H1 (cell line): Measurements from ENCODE around the gene CRP. TPM values are rescaled to one million over a fixed set of nuclear protein-coding genes. Genes with fewer than 3 reads are reported as not detected.

Source experiments
- CTCF ChIA-PET: fragments of 300-600 bp; sonication (Branson Sonifier 250); formaldehyde crosslinking; loops from one replicate; lab custom pipeline; 2021; ENCODE audit not compliant: partially characterized antibody; lab: Charles Lee
- POLR2A ChIA-PET: fragments of 300-600 bp; sonication (Branson Sonifier 250); formaldehyde crosslinking; loops from one replicate; lab custom pipeline; 2021; ENCODE audit warnings: inconsistent platforms; ENCODE audit not compliant: partially characterized antibody; lab: Charles Lee
- DNase-seq, 2 experiments: peaks; one replicate each; pipeline versions ENCODE4 v3.0.0 to v3.0.0-alpha.2; 2010 to 2022; ENCODE audit warnings: low spot score in 2 of 2, low read depth in 1 of 2, mixed read lengths in 1 of 2
- FAIRE-seq: peaks from 2 replicates; lab custom pipeline; 2011; peaks lifted over from hg19 to GRCh38; lab: Jason Lieb, UNC
- H2AFZ ChIP-seq: 2 replicates; pipeline ENCODE4 v1.8.1; 2012; ENCODE audit warnings: low read length, inconsistent platforms
- H2AK5ac ChIP-seq: 2 replicates; pipeline ENCODE4 v1.6.1; 2013; ENCODE audit warnings: low read depth, low read length
- H2BK120ac ChIP-seq: replicated peaks from 2 replicates; pipeline ENCODE3; 2013; ENCODE audit warnings: low read depth, low read length, inconsistent platforms
- H2BK12ac ChIP-seq: 2 replicates; pipeline ENCODE4 v1.6.1; 2013; ENCODE audit warnings: low read depth, low read length
- H2BK15ac ChIP-seq: 2 replicates; pipeline ENCODE4 v1.6.1; 2013; ENCODE audit warnings: low read length
- H2BK20ac ChIP-seq: 2 replicates; pipeline ENCODE4 v1.6.1; 2013; ENCODE audit warnings: low read length
- H2BK5ac ChIP-seq: 2 replicates; pipeline ENCODE4 v1.6.1; 2013; ENCODE audit warnings: low read depth, low read length
- H3K14ac ChIP-seq: 2 replicates; pipeline ENCODE4 v1.6.1; 2013; ENCODE audit warnings: inconsistent platforms; ENCODE audit not compliant: insufficient read length
- H3K18ac ChIP-seq: 2 replicates; pipeline ENCODE4 v1.6.1; 2013; ENCODE audit warnings: low read length; ENCODE audit errors: extremely low read depth
- H3K23ac ChIP-seq: 2 replicates; pipeline ENCODE4 v1.6.1; 2013; ENCODE audit warnings: inconsistent platforms; ENCODE audit not compliant: insufficient read length
- H3K23me2 ChIP-seq: 2 replicates; pipeline ENCODE4 v1.6.1; 2013; ENCODE audit warnings: low read depth, low read length
- H3K27ac ChIP-seq: 2 replicates; pipeline ENCODE4 v1.6.1; 2011; ENCODE audit warnings: low read depth, low read length, inconsistent platforms
- H3K27me3 ChIP-seq, 4 experiments: replicated peaks in 1 of 4; 1 replicate in 1 of 4; 2 replicates in 3 of 4; pipeline versions ENCODE4 v1.6.1 to v1.8.1; 2011 to 2013; ENCODE audit warnings: low read length in 3 of 4, mild to moderate bottlenecking in 3 of 4, inconsistent platforms in 2 of 4, mixed read lengths in 2 of 4, moderate library complexity in 1 of 4; ENCODE audit not compliant: control insufficient read depth in 3 of 4, insufficient read depth in 3 of 4; ENCODE audit errors: extremely low read depth in 1 of 4
- H3K36me3 ChIP-seq, 4 experiments: 2 replicates each; pipeline versions ENCODE4 v1.6.1 to v1.8.1; 2011 to 2013; ENCODE audit warnings: mild to moderate bottlenecking in 4 of 4, low read length in 3 of 4, moderate library complexity in 2 of 4, control low read depth in 1 of 4, inconsistent platforms in 1 of 4; ENCODE audit not compliant: insufficient read depth in 4 of 4, control insufficient read depth in 2 of 4
- H3K4ac ChIP-seq: replicated peaks from 2 replicates; pipeline ENCODE3; 2013; ENCODE audit warnings: low read length, low read depth, mixed read lengths, inconsistent platforms; ENCODE audit not compliant: insufficient read length
- H3K4me1 ChIP-seq, 4 experiments: replicated peaks in 1 of 4; 1 replicate in 1 of 4; 2 replicates in 3 of 4; pipeline versions ENCODE4 v1.6.1 to v1.8.1; 2011 to 2013; ENCODE audit warnings: low read length in 3 of 4, inconsistent platforms in 2 of 4, mixed read lengths in 1 of 4; ENCODE audit not compliant: insufficient read depth in 4 of 4, control insufficient read depth in 3 of 4
- H3K4me2 ChIP-seq, 2 experiments: 2 replicates each; pipeline versions ENCODE4 v1.6.1 to v1.8.1; 2011 to 2013; ENCODE audit warnings: low read depth in 2 of 2, low read length in 2 of 2, control low read depth in 1 of 2, inconsistent platforms in 1 of 2, mild to moderate bottlenecking in 1 of 2; ENCODE audit not compliant: insufficient read depth in 1 of 2
- H3K4me3 ChIP-seq, 4 experiments: fragments of 200-600, 300-600 bp in 1 of 4; sonication (generic), shearing (Covaris generic), sonication (Bioruptor Twin) in 1 of 4; 2 replicates each; pipeline versions ENCODE4 v1.5.1 to v1.8.1; 2011 to 2016; ENCODE audit warnings: low read length in 4 of 4, low read depth in 3 of 4, control low read depth in 2 of 4, inconsistent platforms in 2 of 4, mild to moderate bottlenecking in 2 of 4, mixed read lengths in 1 of 4, moderate library complexity in 1 of 4; ENCODE audit not compliant: insufficient read depth in 2 of 4; ENCODE audit errors: extremely low read depth in 1 of 4
- H3K56ac ChIP-seq: replicated peaks from 2 replicates; pipeline ENCODE3; 2013; ENCODE audit warnings: low read depth, mild to moderate bottlenecking, mixed read lengths, low read length, inconsistent platforms; ENCODE audit not compliant: insufficient read length
- H3K79me1 ChIP-seq: 2 replicates; pipeline ENCODE4 v1.6.1; 2013; ENCODE audit warnings: low read depth, low read length, control low read depth
- H3K79me2 ChIP-seq, 2 experiments: 2 replicates each; pipeline versions ENCODE4 v1.6.1 to v1.8.1; 2012 to 2013; ENCODE audit warnings: low read length in 2 of 2, mild to moderate bottlenecking in 2 of 2, inconsistent platforms in 1 of 2; ENCODE audit not compliant: insufficient read depth in 2 of 2, control insufficient read depth in 1 of 2
- H3K9ac ChIP-seq, 4 experiments: replicated peaks in 1 of 4; 1 replicate in 1 of 4; 2 replicates in 3 of 4; pipeline versions ENCODE4 v1.6.1 to v1.8.1; 2011 to 2013; ENCODE audit warnings: low read depth in 3 of 4, low read length in 3 of 4, control low read depth in 2 of 4, mild to moderate bottlenecking in 2 of 4, moderate library complexity in 2 of 4, inconsistent platforms in 1 of 4; ENCODE audit errors: extremely low read depth in 1 of 4
- H3K9me3 ChIP-seq, 2 experiments: 2 replicates each; pipeline versions ENCODE4 v1.6.1 to v1.8.1; 2012 to 2013; ENCODE audit warnings: mild to moderate bottlenecking in 2 of 2, moderate library complexity in 2 of 2, control low read depth in 1 of 2, inconsistent platforms in 1 of 2, low read depth in 1 of 2, low read length in 1 of 2, mixed read lengths in 1 of 2; ENCODE audit not compliant: insufficient read depth in 2 of 2
- H4K20me1 ChIP-seq, 2 experiments: replicated peaks in 1 of 2; 2 replicates each; pipeline versions ENCODE3 to v1.8.1; 2011 to 2013; ENCODE audit warnings: inconsistent platforms in 2 of 2, low read length in 2 of 2, mild to moderate bottlenecking in 1 of 2; ENCODE audit not compliant: insufficient read depth in 2 of 2, control insufficient read depth in 1 of 2
- H4K5ac ChIP-seq: 2 replicates; pipeline ENCODE4 v1.6.1; 2013; ENCODE audit warnings: low read length, low read depth, mixed read lengths, inconsistent platforms; ENCODE audit not compliant: insufficient read length
- H4K8ac ChIP-seq: 2 replicates; pipeline ENCODE4 v1.8.0; 2013; ENCODE audit warnings: mild to moderate bottlenecking, moderate library complexity, low read length, inconsistent platforms; ENCODE audit not compliant: insufficient read depth; ENCODE audit errors: extremely low read depth
- H4K91ac ChIP-seq: replicated peaks from 2 replicates; pipeline ENCODE3; 2013; ENCODE audit warnings: low read length, mixed read lengths, inconsistent platforms; ENCODE audit not compliant: insufficient read length
- BACH1 ChIP-seq: IDR thresholded peaks from 2 replicates; pipeline ENCODE4 v1.6.1; 2012; ENCODE audit warnings: low read length, improper control_type of control experiment
- CHD1 ChIP-seq: IDR thresholded peaks from 2 replicates; pipeline ENCODE4 v1.6.1; 2012; ENCODE audit warnings: low read depth, low read length, improper control_type of control experiment
- CREB1 ChIP-seq: IDR thresholded peaks from 2 replicates; pipeline ENCODE4 v1.6.1; 2012; ENCODE audit warnings: inconsistent platforms
- GABPA ChIP-seq: IDR thresholded peaks from 2 replicates; pipeline ENCODE4 v1.6.1; 2011; ENCODE audit warnings: mild to moderate bottlenecking, low read length, moderate library complexity, borderline replicate concordance; ENCODE audit not compliant: insufficient read depth
- POLR2AphosphoS5 ChIP-seq: IDR thresholded peaks from 2 replicates; pipeline ENCODE4 v1.6.1; 2011; ENCODE audit warnings: low read depth, low read length
- RAD21 ChIP-seq, 2 experiments: IDR thresholded peaks in 1 of 2; conservative IDR thresholded peaks in 1 of 2; 2 replicates each; pipeline ENCODE4 v1.6.1; 2011; ENCODE audit warnings: low read depth in 2 of 2, low read length in 2 of 2, improper control_type of control experiment in 1 of 2, inconsistent platforms in 1 of 2, mild to moderate bottlenecking in 1 of 2, moderate library complexity in 1 of 2
- SAP30 ChIP-seq: fragments of 300-600 bp; sonication (generic); IDR thresholded peaks from 2 replicates; pipeline ENCODE4 v1.7.1; 2012; ENCODE audit warnings: low read length, moderate library complexity, mild to moderate bottlenecking, inconsistent platforms; ENCODE audit not compliant: insufficient read depth, insufficient replicate concordance
- SP1 ChIP-seq: IDR thresholded peaks from 2 replicates; pipeline ENCODE4 v1.6.1; 2011; ENCODE audit warnings: low read depth, low read length
- TEAD4 ChIP-seq: IDR thresholded peaks from 2 replicates; pipeline ENCODE4 v1.6.1; 2012; ENCODE audit warnings: low read depth, low read length, inconsistent platforms, mixed read lengths
- ZNF274 ChIP-seq: IDR thresholded peaks from 2 replicates; pipeline ENCODE4 v1.7.0; 2012; ENCODE audit warnings: low read length, borderline replicate concordance; ENCODE audit errors: extremely low read depth
- WGBS, 2 experiments: shearing (Covaris generic) in 1 of 2; methylation state at CpG; one replicate each; pipeline versions ENCODE4 v1.1.6 to v1.1.7; 2013 to 2015; ENCODE audit warnings: low lambda C conversion rate in 2 of 2, mixed read lengths in 2 of 2, inconsistent platforms in 1 of 2, low coverage in 1 of 2, missing lambda C conversion rate in 1 of 2; ENCODE audit not compliant: insufficient replicate concordance in 2 of 2, insufficient coverage in 1 of 2, insufficient read length in 1 of 2; ENCODE audit errors: extremely low coverage in 1 of 2, missing lambda C conversion rate in 1 of 2; 5-methylcytosine and 5-hydroxymethylcytosine counted together
- polyA plus RNA-seq, 7 experiments: library from polyadenylated mRNA; depleted of rRNA in 3 of 7; stranded (reverse) in 5 of 7; unstranded in 2 of 7; fragments of >200 nt in 5 of 7; fragments of 200-250 nt in 2 of 7; gene quantifications; 1 replicate in 5 of 7; 2 replicates in 1 of 7; 4 replicates in 1 of 7; pipeline versions ENCODE4 v1.2.1 to v1.2.3, GENCODE V29; 2011 to 2013; ENCODE audit warnings: missing spikeins in 2 of 7, mixed read lengths in 2 of 7
- total RNA-seq: library from RNA; stranded (reverse); fragmentation: NEBNext Ultra II Directional; extraction: Animal tissue kit (Norgen Biotek cat#: 25700); gene quantifications from 2 replicates; pipeline ENCODE4 v1.2.1, GENCODE V29; 2021

The CRP gene
- total and polyA plus RNA-seq, 2 of the 8 experiments (the other 6 are each of a cell fraction or from before 2014, with no cell fraction given), result not detected

- H3K79me1 ChIP-seq, result no peaks in the 10 kb centered on the region
- no peak overlapping the region for H2BK12ac ChIP-seq
- no peak overlapping the region for H3K18ac ChIP-seq
- no peak overlapping the region for H2BK20ac ChIP-seq
- no peak overlapping the region for H2AFZ ChIP-seq
- no peak for FAIRE-seq
- no peak overlapping the region for H3K23ac ChIP-seq
- no peak overlapping the region for H2AK5ac ChIP-seq
- no peaks in the 10 kb centered on the region for H3K36me3 ChIP-seq
- H3K4me3 ChIP-seq, result no peak overlapping the region
- TF ChIP-seq ZNF274 (no peak), POLR2AphosphoS5 (no peak), SP1 (no peak), CREB1 (no peak), RAD21 (IDR thresholded peaks at IDR 0.05 in 1 of 2, conservative IDR thresholded peaks at IDR 0.05 in 1 of 2; ENCODE audit: low read depth in 2 of 2, low read length in 2 of 2) (no peak), CHD1 (no peak), BACH1 (no peak), GABPA (no peak), SAP30 (no peak), TEAD4 (no peak)
- TF ChIP-seq, all 59 proteins: peak for 0
- H2BK5ac ChIP-seq, result no peak overlapping the region
- H3K56ac ChIP-seq, result no peak overlapping the region
- no peak for DNase-seq
- no peak overlapping the region for H4K91ac ChIP-seq
- no peak overlapping the region for H3K4me2 ChIP-seq
- no peak overlapping the region for H3K4ac ChIP-seq
- no peak overlapping the region for H3K27ac ChIP-seq
- H4K5ac ChIP-seq, result no peak overlapping the region
- H4K8ac ChIP-seq, result no peak overlapping the region
- H3K79me2 ChIP-seq, result no peaks in the 10 kb centered on the region
- no peaks in the 10 kb centered on the region for H3K27me3 ChIP-seq
- H3K9ac ChIP-seq, result no peak overlapping the region
- WGBS, 2 experiments, result 68% methylated on average over 1 of the region's 1 CpG; no CpG with 5 or more reads in 1 of the 2 experiments
- H3K4me1 ChIP-seq, result no peaks in the 10 kb centered on the region
- no peak overlapping the region for H3K14ac ChIP-seq
- ChIA-PET POLR2A (no interaction called here), CTCF (no interaction called here)
- H3K23me2 ChIP-seq, result no peaks in the 10 kb centered on the region
- peaks cover 37 to 64% of the 10 kb centered on the region in 2 experiments for H3K9me3 ChIP-seq
- no peak overlapping the region for H2BK120ac ChIP-seq
- no peak overlapping the region for H2BK15ac ChIP-seq
- H4K20me1 ChIP-seq, result no peaks in the 10 kb centered on the region
Observed at GRCh38 chr1:159686599-159687299, 27.6 kb downstream of the CRP start.
